ENCODE data around the gene ZFYVE27.

- TF ChIP-seq CTCF (IDR thresholded peaks at IDR 0.05) (no peak), POLR2A (IDR thresholded peaks at IDR 0.05) (no peak)
Measured at GRCh38 chr10:97762816-97763215, 25.9 kb downstream of the ZFYVE27 start.

Measured in Peyer's patch (tissue), 4 donors.